Right lobe of liver (tissue), 4 donors: ENCODE results near the gene IL13RA1.

Experiments
- CTCF ChIP-seq, 4 donors: fragments of 200-600 bp in 3 of 4; fragments of 450-650 bp in 1 of 4; IDR thresholded peaks; one replicate each; pipeline versions ENCODE4 v1.5.1 to v1.8.0; 2016 to 2022; ENCODE audit warnings: antibody characterized with exemption in 4 of 4, mild to moderate bottlenecking in 2 of 4
- POLR2A ChIP-seq: fragments of 450-650 bp; IDR thresholded peaks from one replicate; pipeline ENCODE4 v1.6.1; 2017; ENCODE audit warnings: antibody characterized with exemption, mild to moderate bottlenecking
- donor health status: DM: no; HTN: no; CAD: no.
- donor health status: DM: no; HTN: no; CAD: no.
- donor health status: DM: no; HTN: yes; CAD: no.

- TF ChIP-seq CTCF (IDR thresholded peaks at IDR 0.05) (no peak), POLR2A (no peak)
These were observed 28.7 kb downstream of the IL13RA1 start for GRCh38 chrX:118756101-118756500.
